Small intestine (tissue), 7 donors: Measurements from ENCODE around the gene VSTM2L. TPM values are rescaled to one million over a fixed set of nuclear protein-coding genes. Genes with fewer than 3 reads are reported as not detected.

Experiments used
- DNase-seq, 2 donors: peaks; one replicate each; pipeline versions ENCODE4 v3.0.0 to v3.0.0-alpha.2; 2013
- FAIRE-seq: peaks from 2 replicates; lab custom pipeline; 2012; peaks lifted over from hg19 to GRCh38; lab: Jason Lieb, UNC
- H3K27ac ChIP-seq, 3 donors: one replicate each; pipeline ENCODE4 v1.5.1; 2013; ENCODE audit warnings: low read length in 2 of 3, mild to moderate bottlenecking in 2 of 3, control low read depth in 1 of 3, inconsistent platforms in 1 of 3, low read depth in 1 of 3, moderate library complexity in 1 of 3
- H3K27me3 ChIP-seq, 3 donors: one replicate each; pipeline ENCODE4 v1.6.1; 2013; ENCODE audit warnings: low read length in 3 of 3, inconsistent platforms in 1 of 3; ENCODE audit not compliant: control insufficient read depth in 3 of 3, insufficient read depth in 3 of 3
- H3K36me3 ChIP-seq, 3 donors: one replicate each; pipeline ENCODE4 v1.6.1; 2013; ENCODE audit warnings: low read length in 3 of 3, inconsistent platforms in 1 of 3, low read depth in 1 of 3, mild to moderate bottlenecking in 1 of 3, moderate library complexity in 1 of 3; ENCODE audit not compliant: control insufficient read depth in 3 of 3, insufficient read depth in 2 of 3
- H3K4me1 ChIP-seq, 3 donors: one replicate each; pipeline ENCODE4 v1.6.1; 2013; ENCODE audit warnings: low read length in 2 of 3, inconsistent platforms in 1 of 3, low read depth in 1 of 3, mild to moderate bottlenecking in 1 of 3, moderate library complexity in 1 of 3; ENCODE audit not compliant: control insufficient read depth in 3 of 3, insufficient read depth in 2 of 3
- H3K4me3 ChIP-seq, 3 donors: one replicate each; pipeline ENCODE4 v1.5.1; 2013; ENCODE audit warnings: low read length in 3 of 3, control low read depth in 1 of 3, inconsistent platforms in 1 of 3, low read depth in 1 of 3, mild to moderate bottlenecking in 1 of 3, moderate library complexity in 1 of 3
- H3K9me3 ChIP-seq, 2 donors: one replicate each; pipeline ENCODE4 v1.6.1; 2013; ENCODE audit warnings: low read depth in 1 of 2, low read length in 1 of 2; ENCODE audit not compliant: control insufficient read depth in 2 of 2, insufficient read depth in 1 of 2
- WGBS, 3 donors: extraction: QIAGEN DNeasy Blood & Tissue Kit; methylation state at CpG; one replicate each; pipeline ENCODE4 v1.1.7; 2013; 5-methylcytosine and 5-hydroxymethylcytosine counted together
- polyA plus RNA-seq, 4 donors: library from polyadenylated mRNA; stranded (reverse) in 3 of 4; unstranded in 1 of 4; fragments of 200-250 nt in 3 of 4; fragments of 120-200 nt in 1 of 4; gene quantifications; one replicate each; pipeline versions ENCODE4 v1.2.1 to v1.2.3, GENCODE V29; 2013
- donor health status: healthy with polysubstance abuse.
- donor health status: control.
- donor health status: control.
- donor health status: Bipolar disorder and iron deficiency.
- donor health status: healthy.

The VSTM2L gene
- polyA plus RNA-seq, 4 donors = 0.67 to 15.6 (median 1.2) TPM

GRCh38 chr20:37934634-37935375 lies 31.9 kb downstream of the VSTM2L start:
- Histone ChIP-seq H3K4me1 (no peaks in the 10 kb centered on the region), H3K27me3 (peaks cover 0 to 4% (median 0%) of the 10 kb centered on the region in 3 donors), H3K9me3 (no peaks in the 10 kb centered on the region), H3K27ac (no peak overlapping the region), H3K36me3 (no peaks in the 10 kb centered on the region), H3K4me3 (no peak overlapping the region)
- 80 to 85% (median 84%) methylated on average over 14 of the region's 14 CpGs for WGBS, 3 donors
- FAIRE-seq = no peak
- no peak for DNase-seq

GRCh38 chr20:37935435-37935834 lies 32.5 kb downstream of the VSTM2L start:
- Histone ChIP-seq H3K4me3 (no peak overlapping the region), H3K4me1 (no peaks in the 10 kb centered on the region), H3K36me3 (no peaks in the 10 kb centered on the region), H3K9me3 (no peaks in the 10 kb centered on the region), H3K27me3 (peaks cover 0 to 4% (median 0%) of the 10 kb centered on the region in 3 donors), H3K27ac (no peak overlapping the region)
- DNase-seq (no peak), FAIRE-seq (no peak)
- 40 to 51% (median 46%) methylated on average over 7 of the region's 7 CpGs for WGBS, 3 donors

GRCh38 chr20:37936041-37936440 lies 33.1 kb downstream of the VSTM2L start:
- no peak for FAIRE-seq
- H3K9me3 ChIP-seq = no peaks in the 10 kb centered on the region
- no peaks in the 10 kb centered on the region for H3K36me3 ChIP-seq
- peaks cover 0 to 4% (median 0%) of the 10 kb centered on the region in 3 donors for H3K27me3 ChIP-seq
- H3K27ac ChIP-seq = no peak overlapping the region
- H3K4me1 ChIP-seq = no peaks in the 10 kb centered on the region
- no peak for DNase-seq
- WGBS, 3 donors = 89 to 94% (median 91%) methylated on average over 10 of the region's 10 CpGs
- no peak overlapping the region for H3K4me3 ChIP-seq

- no peak for FAIRE-seq
These were observed 33.5 kb downstream of the VSTM2L start for GRCh38 chr20:37936451-37936850.

GRCh38 chr20:37937686-37938085 lies 34.8 kb downstream of the VSTM2L start:
- H3K4me3 ChIP-seq = no peak overlapping the region
- H3K36me3 ChIP-seq = no peaks in the 10 kb centered on the region
- no peaks in the 10 kb centered on the region for H3K4me1 ChIP-seq
- no peaks in the 10 kb centered on the region for H3K9me3 ChIP-seq
- H3K27me3 ChIP-seq = peaks cover 0 to 4% (median 0%) of the 10 kb centered on the region in 3 donors
- no peak overlapping the region for H3K27ac ChIP-seq
- DNase-seq = no peak
- FAIRE-seq = no peak
- 78 to 88% (median 78%) methylated on average over 4 of the region's 4 CpGs for WGBS, 3 donors

More at GRCh38 chr20:37936451-37936850, 33.5 kb downstream of the VSTM2L start:
- WGBS, 3 donors = 91 to 94% (median 93%) methylated on average over 8 of the region's 8 CpGs
- no peaks in the 10 kb centered on the region for H3K9me3 ChIP-seq
- no peaks in the 10 kb centered on the region for H3K4me1 ChIP-seq
- H3K4me3 ChIP-seq = no peak overlapping the region
- no peaks in the 10 kb centered on the region for H3K36me3 ChIP-seq
- no peak for DNase-seq
- no peak overlapping the region for H3K27ac ChIP-seq
- peaks cover 0 to 4% (median 0%) of the 10 kb centered on the region in 3 donors for H3K27me3 ChIP-seq

GRCh38 chr20:37938181-37938750 lies 35.3 kb downstream of the VSTM2L start:
- peaks cover 0 to 4% (median 0%) of the 10 kb centered on the region in 3 donors for H3K27me3 ChIP-seq
- FAIRE-seq (no peak), DNase-seq (peak in 1 of 2 donors; percentile 52)
- WGBS, 3 donors = 83 to 91% (median 88%) methylated on average over 12 of the region's 12 CpGs
- no peak overlapping the region for H3K27ac ChIP-seq
- H3K4me3 ChIP-seq = no peak overlapping the region
- H3K9me3 ChIP-seq = no peaks in the 10 kb centered on the region
- H3K4me1 ChIP-seq = no peaks in the 10 kb centered on the region
- H3K36me3 ChIP-seq = no peaks in the 10 kb centered on the region

- DNase-seq (no peak), FAIRE-seq (no peak)
- 92 to 95% (median 92%) methylated on average over 9 of the region's 9 CpGs for WGBS, 3 donors
- Histone ChIP-seq H3K36me3 (no peaks in the 10 kb centered on the region), H3K4me1 (no peaks in the 10 kb centered on the region), H3K4me3 (no peak overlapping the region), H3K27me3 (peaks cover 0 to 4% (median 0%) of the 10 kb centered on the region in 3 donors), H3K27ac (no peak overlapping the region), H3K9me3 (no peaks in the 10 kb centered on the region)
These were observed 36.0 kb downstream of the VSTM2L start for GRCh38 chr20:37938954-37939353.

- Histone ChIP-seq H3K36me3 (no peaks in the 10 kb centered on the region), H3K4me1 (no peaks in the 10 kb centered on the region), H3K9me3 (no peaks in the 10 kb centered on the region), H3K27ac (no peak overlapping the region), H3K4me3 (no peak overlapping the region), H3K27me3 (no peaks in the 10 kb centered on the region)
- no peak for DNase-seq
- 83 to 87% (median 85%) methylated on average over 24 to 25 of the region's 25 CpGs for WGBS, 3 donors
- FAIRE-seq = no peak
These were observed 37.0 kb downstream of the VSTM2L start for GRCh38 chr20:37939701-37940560.
